Right lobe of liver (tissue), 6 donors: Measurements from ENCODE around the gene ENO4. TPM values are rescaled to one million over a fixed set of nuclear protein-coding genes. Genes with fewer than 3 reads are reported as not detected.

ENCODE experiments used
- ATAC-seq, 4 donors: fragments of 200-7000 bp; cut with Tn5 transposase; one replicate each; pipeline ENCODE4 v1.9.1; 2020; ENCODE audit warnings: mild to moderate bottlenecking in 4 of 4, moderate library complexity in 4 of 4
- DNase-seq, 3 donors: peaks; one replicate each; pipeline ENCODE4 v3.0.0-alpha.2; 2020
- H3K27ac ChIP-seq, 3 donors: fragments of 200-600 bp; one replicate each; pipeline ENCODE4 v1.8.0; 2022
- H3K27me3 ChIP-seq, 2 donors: fragments of 200-600 bp; one replicate each; pipeline ENCODE4 v1.8.0; 2022
- H3K36me3 ChIP-seq, 4 donors: fragments of 200-600 bp; sonication (generic) in 1 of 4; one replicate each; pipeline versions ENCODE4 v1.5.1 to v1.8.0; 2017 to 2022; ENCODE audit warnings: control low read depth in 1 of 4
- H3K4me1 ChIP-seq, 4 donors: fragments of 200-600 bp; sonication (generic) in 1 of 4; one replicate each; pipeline versions ENCODE4 v1.5.1 to v1.8.0; 2017 to 2022; ENCODE audit warnings: control low read depth in 1 of 4
- H3K4me3 ChIP-seq, 3 donors: fragments of 200-600 bp; one replicate each; pipeline ENCODE4 v1.8.0; 2022
- H3K9me3 ChIP-seq, 4 donors: fragments of 200-600 bp; sonication (generic) in 1 of 4; one replicate each; pipeline versions ENCODE4 v1.5.1 to v1.8.0; 2017 to 2022; ENCODE audit warnings: control low read depth in 1 of 4
- POLR2A ChIP-seq: fragments of 450-650 bp; IDR thresholded peaks from one replicate; pipeline ENCODE4 v1.6.1; 2017; ENCODE audit warnings: antibody characterized with exemption, mild to moderate bottlenecking
- WGBS: methylation state at CpG from one replicate; pipeline ENCODE4 v1.1.6; 2018; ENCODE audit warnings: low coverage, low lambda C conversion rate; ENCODE audit not compliant: insufficient coverage; ENCODE audit errors: missing lambda C conversion rate; 5-methylcytosine and 5-hydroxymethylcytosine counted together
- intact Hi-C, 2 donors: fragments of 100-400 bp; cut with DNase I; formaldehyde crosslinking; loops; one replicate each; pipeline versions ENCODE4 v1.11.2 to v1.14.1; 2022
- total RNA-seq, 6 experiments: library from RNA; depleted of rRNA in 2 of 6; stranded (reverse); fragments of >200 nt in 2 of 6; fragmentation: NEBNext Ultra II Directional in 3 of 6; extraction: Animal tissue kit (Norgen Biotek cat#: 25700) in 3 of 6; gene quantifications; one replicate each; pipeline versions ENCODE4 v1.1.0 to v1.2.4, GENCODE V29; 2016 to 2023
- TF ChIP-seq, protein P1 (sequence below), 4 donors: fragments of 200-600 bp in 3 of 4; fragments of 450-650 bp in 1 of 4; IDR thresholded peaks; one replicate each; pipeline versions ENCODE4 v1.5.1 to v1.8.0; 2016 to 2022; ENCODE audit warnings: antibody characterized with exemption in 4 of 4, mild to moderate bottlenecking in 2 of 4
- donor health status: DM: no; HTN: yes; CAD: no.
- donor health status: DM: no; HTN: no; CAD: no.
- donor health status: DM: no; HTN: no; CAD: no.
- donor health status: DM: no; HTN: yes; CAD: no.
- donor health status: DM: no; HTN: yes; CAD: no.

Gene ENO4
- total RNA-seq, 6 experiments from 2014 or later = not detected

DNA sequence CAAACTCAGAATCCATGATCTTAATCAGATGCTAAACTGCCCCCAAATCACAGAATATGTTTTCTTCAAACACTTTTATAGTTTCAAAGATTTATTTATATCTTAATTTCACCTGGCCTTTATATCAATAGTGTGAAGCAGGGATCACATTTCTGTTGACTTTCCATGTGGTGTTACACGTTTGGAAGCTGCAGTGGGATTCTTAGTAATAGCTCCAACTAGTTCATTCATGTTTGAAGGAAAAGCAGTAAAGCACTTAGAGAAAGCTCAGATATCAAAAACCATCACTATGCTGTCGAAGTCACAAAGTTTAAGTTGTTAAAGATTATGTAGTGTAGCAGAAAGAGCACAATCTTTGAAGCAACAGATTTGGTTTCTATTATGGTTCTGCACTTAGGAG, 16.8 kb downstream of the ENO4 start:
- intact Hi-C loops = no loop called here
- WGBS = 55% methylated on average over 2 of the region's 2 CpGs
- Histone ChIP-seq H3K9me3 (no peaks in the 10 kb centered on the region), H3K4me1 (peaks cover 0 to 20% (median 0%) of the 10 kb centered on the region in 4 donors), H3K27me3 (no peaks in the 10 kb centered on the region), H3K27ac (no peak overlapping the region), H3K36me3 (no peaks in the 10 kb centered on the region), H3K4me3 (no peak overlapping the region)
- no peak for ATAC-seq
- DNase-seq = no peak
- TF ChIP-seq, protein P1, sequence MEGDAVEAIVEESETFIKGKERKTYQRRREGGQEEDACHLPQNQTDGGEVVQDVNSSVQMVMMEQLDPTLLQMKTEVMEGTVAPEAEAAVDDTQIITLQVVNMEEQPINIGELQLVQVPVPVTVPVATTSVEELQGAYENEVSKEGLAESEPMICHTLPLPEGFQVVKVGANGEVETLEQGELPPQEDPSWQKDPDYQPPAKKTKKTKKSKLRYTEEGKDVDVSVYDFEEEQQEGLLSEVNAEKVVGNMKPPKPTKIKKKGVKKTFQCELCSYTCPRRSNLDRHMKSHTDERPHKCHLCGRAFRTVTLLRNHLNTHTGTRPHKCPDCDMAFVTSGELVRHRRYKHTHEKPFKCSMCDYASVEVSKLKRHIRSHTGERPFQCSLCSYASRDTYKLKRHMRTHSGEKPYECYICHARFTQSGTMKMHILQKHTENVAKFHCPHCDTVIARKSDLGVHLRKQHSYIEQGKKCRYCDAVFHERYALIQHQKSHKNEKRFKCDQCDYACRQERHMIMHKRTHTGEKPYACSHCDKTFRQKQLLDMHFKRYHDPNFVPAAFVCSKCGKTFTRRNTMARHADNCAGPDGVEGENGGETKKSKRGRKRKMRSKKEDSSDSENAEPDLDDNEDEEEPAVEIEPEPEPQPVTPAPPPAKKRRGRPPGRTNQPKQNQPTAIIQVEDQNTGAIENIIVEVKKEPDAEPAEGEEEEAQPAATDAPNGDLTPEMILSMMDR (IDR thresholded peaks at IDR 0.05) = no peak
- no peak for TF ChIP-seq POLR2A

DNA sequence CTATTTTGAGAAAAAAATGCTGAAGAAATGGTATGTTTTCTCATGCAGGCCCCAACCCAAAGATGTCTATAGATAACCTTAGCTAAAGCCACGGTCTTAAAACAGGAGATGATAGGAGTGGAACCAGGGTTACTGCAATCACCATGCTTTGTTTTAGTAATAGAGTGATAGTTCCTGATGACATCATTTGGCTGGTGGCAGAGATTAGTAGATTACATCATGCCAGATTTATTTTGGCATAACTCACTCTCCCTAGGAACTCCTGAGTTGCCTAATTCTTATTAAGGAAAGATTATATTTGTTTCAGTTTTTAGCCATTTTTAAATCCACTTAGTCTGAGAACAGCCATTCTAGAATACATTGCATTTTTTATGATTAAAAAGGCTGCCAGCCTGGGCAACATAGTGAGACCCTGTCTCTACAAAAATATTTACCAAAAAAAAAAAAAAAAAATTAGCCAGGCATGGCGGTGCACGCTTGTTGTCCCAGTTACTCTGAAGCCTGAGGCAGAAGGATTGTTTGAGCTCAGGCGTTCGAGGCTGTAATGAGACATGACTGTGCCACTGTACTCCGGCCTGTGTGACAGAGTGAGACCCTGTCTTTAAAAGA, 17.8 kb downstream of the ENO4 start:
- WGBS = 30% methylated on average over 6 of the region's 6 CpGs
- Histone ChIP-seq H3K27ac (no peak overlapping the region), H3K9me3 (no peaks in the 10 kb centered on the region), H3K27me3 (no peaks in the 10 kb centered on the region), H3K4me3 (no peak overlapping the region), H3K4me1 (peaks cover 0 to 24% (median 0%) of the 10 kb centered on the region in 4 donors), H3K36me3 (no peaks in the 10 kb centered on the region)
- ATAC-seq (peak; percentile 69 to 88 (median 82)), DNase-seq (no peak)
- intact Hi-C loops = no loop called here
- no peak for TF ChIP-seq POLR2A
- TF ChIP-seq, protein P1 (IDR thresholded peaks at IDR 0.05) = no peak

DNA sequence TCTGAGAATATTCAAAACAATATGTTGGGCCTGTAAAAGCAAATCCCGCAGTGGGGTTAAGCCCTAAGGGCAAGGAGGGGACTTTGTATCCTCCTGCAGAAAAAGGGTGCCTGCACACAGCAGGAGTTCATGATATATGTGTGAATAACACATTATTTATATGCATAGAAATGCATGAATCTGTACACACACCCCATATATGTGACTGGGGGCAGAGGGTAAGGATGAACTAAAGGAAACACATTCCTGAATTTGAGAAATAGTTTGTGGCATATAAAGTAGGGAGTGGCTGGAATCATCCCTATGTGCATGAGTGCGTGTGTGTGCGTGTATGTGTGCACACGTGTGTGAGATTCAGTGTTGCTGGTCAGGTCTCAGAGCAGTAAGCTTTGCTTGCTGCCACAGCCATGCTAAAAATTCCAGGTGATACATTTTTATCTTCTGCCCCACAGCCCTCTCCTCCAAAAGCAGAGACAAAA, 18.9 kb downstream of the ENO4 start:
- Histone ChIP-seq H3K27me3 (no peaks in the 10 kb centered on the region), H3K36me3 (no peaks in the 10 kb centered on the region), H3K4me1 (peaks cover 0 to 24% (median 0%) of the 10 kb centered on the region in 4 donors), H3K27ac (no peak overlapping the region), H3K4me3 (no peak overlapping the region), H3K9me3 (no peaks in the 10 kb centered on the region)
- ATAC-seq = no peak
- no peak for DNase-seq
- no peak for TF ChIP-seq POLR2A
- TF ChIP-seq, protein P1 (IDR thresholded peaks at IDR 0.05) = no peak
- intact Hi-C loops = no loop called here
- whole genome bisulfite sequencing = 39% methylated on average over 3 of the region's 4 CpGs

DNA sequence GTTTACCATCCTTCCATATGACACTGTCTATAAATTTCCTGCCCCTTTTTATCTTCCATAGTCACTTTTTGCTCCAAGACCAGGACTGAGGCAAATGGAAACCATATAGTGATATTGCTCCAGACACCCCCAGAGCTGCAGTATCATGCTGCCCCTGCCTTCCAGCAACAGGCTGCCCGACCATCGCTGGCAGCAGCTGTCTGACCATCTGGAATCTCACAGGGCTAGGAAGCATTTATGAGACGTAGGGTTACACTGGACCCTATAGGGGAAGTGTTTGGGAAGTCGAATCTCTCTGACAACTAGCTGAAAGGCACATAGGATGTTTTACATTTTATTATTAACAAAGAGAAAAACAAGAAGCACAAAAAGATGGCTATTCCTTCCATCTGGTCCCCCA, 19.4 kb downstream of the ENO4 start:
- Histone ChIP-seq H3K27ac (no peak overlapping the region), H3K27me3 (no peaks in the 10 kb centered on the region), H3K4me1 (peaks cover 0 to 24% (median 0%) of the 10 kb centered on the region in 4 donors), H3K9me3 (no peaks in the 10 kb centered on the region), H3K36me3 (no peaks in the 10 kb centered on the region), H3K4me3 (no peak overlapping the region)
- intact Hi-C loops = no loop called here
- TF ChIP-seq, protein P1 (IDR thresholded peaks at IDR 0.05) = no peak
- no peak for TF ChIP-seq POLR2A
- no peak for ATAC-seq
- DNase-seq = no peak
- WGBS = 74% methylated on average over 4 of the region's 4 CpGs
